ENCODE results near the gene DNAH6.

DNA sequence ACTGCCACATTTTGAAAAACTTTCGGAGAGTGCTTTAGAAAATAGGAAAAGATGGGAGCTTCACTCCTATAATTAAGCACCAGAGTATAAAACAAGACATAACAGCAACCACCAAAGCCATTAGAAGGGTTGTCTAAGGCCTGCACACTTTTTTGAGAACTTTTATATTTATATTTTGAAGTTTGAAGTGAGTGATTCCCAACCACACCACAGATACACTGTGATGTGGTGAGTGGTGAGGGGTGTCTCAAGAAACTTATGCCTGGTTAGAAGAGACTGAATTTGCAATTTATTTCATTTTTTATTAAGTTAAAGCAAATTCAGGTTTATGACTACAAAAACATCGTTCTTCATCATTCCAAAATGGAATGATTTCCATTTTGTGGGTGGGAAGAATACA lies 161.9 kb downstream of the DNAH6 start:
- TF ChIP-seq POLR2A (IDR thresholded peaks at IDR 0.05; ENCODE audit: low read length), result no peak
- TF ChIP-seq GATA1 (IDR thresholded peaks at IDR 0.05; ENCODE audit: low read depth, low read length), result no peak

All from erythroblast (primary cell).